ENCODE results near the gene PSME1.
A peak's percentile ranks its signal among the peaks of the same experiment; 100 is the strongest.

The PSME1 gene

GRCh38 chr14:24130717-24131548, 5.1 kb upstream of the PSME1 start:
- DNase-seq: no peak

- no peak for DNase-seq
Observed at GRCh38 chr14:24131549-24131966, 4.4 kb upstream of the PSME1 start.

GRCh38 chr14:24132061-24132685, 3.8 kb upstream of the PSME1 start:
- DNase-seq: peak; percentile 20

GRCh38 chr14:24132976-24133375, 3.0 kb upstream of the PSME1 start:
- no peak for DNase-seq

- no peak for DNase-seq
Observed at GRCh38 chr14:24133735-24134134, 2.3 kb upstream of the PSME1 start.

- DNase-seq: no peak
Observed at GRCh38 chr14:24135584-24135833, 485 bp upstream of the PSME1 start.

- DNase-seq: peak; percentile 32
Observed at GRCh38 chr14:24136684-24137528, 912 bp downstream of the PSME1 start.

GRCh38 chr14:24137529-24138395, 1.8 kb downstream of the PSME1 start:
- no peak for DNase-seq

- no peak for DNase-seq
Observed at GRCh38 chr14:24138396-24139271, 2.6 kb downstream of the PSME1 start.

- no peak for DNase-seq
Observed at GRCh38 chr14:24139272-24139934, 3.4 kb downstream of the PSME1 start.

- peak; percentile 100 for DNase-seq
Observed at GRCh38 chr14:24141097-24141880, 5.3 kb downstream of the PSME1 start, which contains the start of gene EMC9. TSS of gene EMC9 (minus strand) at chr14:24141591. CDS start at chr14:24141304, 287 bp downstream.

- no peak for DNase-seq
Observed at GRCh38 chr14:24143511-24143910, 7.5 kb downstream of the PSME1 start.

- DNase-seq: no peak
Observed at GRCh38 chr14:24144451-24144850, 8.5 kb downstream of the PSME1 start.

- DNase-seq: no peak
Observed at GRCh38 chr14:24145219-24145618, 9.2 kb downstream of the PSME1 start.

- no peak for DNase-seq
Observed at GRCh38 chr14:24145690-24146452, 9.9 kb downstream of the PSME1 start.

- peak; percentile 99 for DNase-seq
Observed at GRCh38 chr14:24146453-24146977, 10.5 kb downstream of the PSME1 start, which contains the start of gene PSME2. TSS of gene PSME2 (minus strand) at chr14:24146610. CDS start at chr14:24146581, 29 bp downstream.

GRCh38 chr14:24146978-24147760, 11.2 kb downstream of the PSME1 start, which contains the start of gene RNF31:
TSS of gene RNF31 (plus strand) at chr14:24147498. CDS start at chr14:24147699, 201 bp downstream.
- peak; percentile 100 for DNase-seq
